HG03159 (cell line): ENCODE results near the gene FGFR3.
"Not testable (repeated sequence)": the region's sequence is repeated elsewhere in the genome, so short reads cannot be mapped to it uniquely, and the experiment has no call there.

ENCODE experiments used
- ATAC-seq: cut with Tn5 transposase; IDR thresholded peaks from one replicate; pipeline ENCODE4 v1.9.1; 2021; ENCODE audit warnings: mild to moderate bottlenecking, moderate library complexity; ENCODE audit not compliant: unreplicated experiment

FGFR3 gene

GRCh38 chr4:1836650-1837049 is 43.6 kb downstream of the FGFR3 start:
- ATAC-seq, result no peak

- ATAC-seq, result no peak
Measured at GRCh38 chr4:1837069-1837468, 44.0 kb downstream of the FGFR3 start.

GRCh38 chr4:1839282-1839681 is 46.2 kb downstream of the FGFR3 start:
- ATAC-seq, result no peak

- no peak for ATAC-seq
Measured at GRCh38 chr4:1841201-1841886, 48.3 kb downstream of the FGFR3 start.

GRCh38 chr4:1841887-1842210 is 48.8 kb downstream of the FGFR3 start:
- ATAC-seq, result no peak

- no peak for ATAC-seq
Measured at GRCh38 chr4:1842339-1842895, 49.3 kb downstream of the FGFR3 start.

DNA sequence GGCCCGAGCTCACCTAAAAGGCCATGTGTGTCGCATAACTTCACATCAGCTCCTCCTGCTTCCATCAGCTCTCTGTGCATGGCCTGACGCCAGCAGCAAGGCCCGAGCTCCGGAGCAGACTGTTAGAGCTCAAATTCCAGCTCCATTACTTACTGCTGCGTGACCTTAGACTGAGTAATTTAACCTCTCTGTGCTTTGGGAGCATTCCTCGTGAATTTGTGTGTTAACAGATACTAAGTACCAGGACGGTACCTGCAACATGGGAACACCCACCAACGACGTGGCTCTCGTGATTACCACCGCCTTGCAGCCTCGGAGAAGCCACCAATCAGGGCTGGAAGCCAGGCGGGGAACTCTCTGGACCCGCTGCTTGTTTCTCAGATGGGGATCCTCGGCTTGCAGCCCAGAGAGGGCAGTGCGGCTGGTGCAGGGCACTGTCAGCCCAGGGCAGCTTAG is 49.9 kb downstream of the FGFR3 start:
- ATAC-seq, result no peak

DNA sequence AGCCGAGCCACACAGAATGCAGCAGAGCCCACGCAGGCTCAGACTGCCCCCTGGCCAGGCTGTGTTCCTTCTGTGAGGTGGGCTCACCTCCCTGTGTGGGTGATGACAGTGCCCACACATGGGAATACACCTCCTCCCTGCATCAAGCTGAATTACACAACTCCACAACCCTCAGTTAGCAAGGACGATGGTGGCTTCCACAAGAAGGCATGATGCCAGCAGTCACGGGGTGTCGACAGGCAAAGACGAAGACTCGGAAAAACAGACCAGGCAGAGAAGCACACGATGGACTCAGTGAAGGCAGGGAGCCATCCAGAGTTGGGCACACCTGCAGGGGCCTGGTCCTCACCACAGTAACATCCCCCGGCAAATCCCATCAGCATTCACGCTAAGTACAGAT is 50.8 kb downstream of the FGFR3 start:
- ATAC-seq, result no peak

DNA sequence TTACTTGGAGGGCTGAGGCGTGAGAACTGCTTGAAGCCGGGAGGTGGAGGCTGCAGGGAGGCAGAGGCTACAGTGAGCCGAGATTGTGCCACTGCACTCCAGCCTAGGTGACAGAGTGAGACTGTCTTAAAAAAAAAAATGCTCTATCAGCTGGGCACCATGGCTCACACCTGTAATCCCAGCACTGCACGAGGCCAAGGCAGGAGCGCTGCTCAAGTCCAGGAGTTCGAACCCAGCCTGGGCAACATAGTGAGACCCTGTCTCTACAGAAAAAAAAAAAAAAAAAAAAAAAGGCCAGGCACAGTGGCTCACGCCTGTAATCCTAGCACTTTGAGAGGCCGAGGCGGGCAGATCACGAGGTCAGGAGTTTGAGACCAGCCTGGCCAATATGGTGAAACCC is 51.5 kb downstream of the FGFR3 start:
- not testable (repeated sequence) for ATAC-seq

GRCh38 chr4:1846580-1846979 is 53.5 kb downstream of the FGFR3 start:
- ATAC-seq, result no peak

GRCh38 chr4:1850276-1850675 is 57.2 kb downstream of the FGFR3 start:
- ATAC-seq, result no peak

- ATAC-seq, result no peak
Measured at GRCh38 chr4:1851160-1851559, 58.1 kb downstream of the FGFR3 start.

- no peak for ATAC-seq
Measured at GRCh38 chr4:1851575-1852410, 58.7 kb downstream of the FGFR3 start.

DNA sequence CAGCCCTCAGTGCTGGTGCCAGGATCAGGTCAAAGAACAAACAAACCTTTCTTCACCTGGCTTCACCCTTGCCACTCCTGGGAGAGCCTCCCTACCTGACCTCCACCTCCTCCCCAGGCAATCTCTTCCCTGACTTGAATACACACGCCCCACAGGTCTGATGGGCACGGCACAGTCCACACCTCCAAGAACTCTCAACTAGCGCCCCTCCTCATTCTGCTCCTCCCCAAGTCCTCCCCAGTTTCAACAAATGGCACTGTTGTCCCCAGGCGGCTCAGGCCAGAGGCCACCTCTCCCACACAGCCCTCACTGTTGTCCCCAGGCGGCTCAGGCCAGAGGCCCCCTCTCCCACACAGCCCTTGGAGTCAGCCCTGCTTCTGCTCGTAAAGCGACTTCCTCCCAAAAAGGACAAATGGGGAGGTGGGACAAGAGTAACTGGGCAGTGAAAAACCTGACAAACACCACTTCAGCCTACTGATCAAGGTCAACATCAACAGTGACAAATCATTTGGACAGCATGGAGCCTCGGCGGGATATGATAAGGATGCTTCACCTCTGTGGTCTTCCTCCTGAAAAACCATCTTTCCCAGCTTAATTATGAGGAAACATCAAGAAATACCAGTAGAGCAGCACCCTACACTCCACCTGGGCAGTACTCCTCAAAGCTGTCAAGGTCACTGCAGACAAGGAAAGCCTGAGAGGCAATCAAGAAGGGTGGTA is 60.0 kb downstream of the FGFR3 start:
- ATAC-seq, result no peak

- ATAC-seq, result no peak
Measured at GRCh38 chr4:1854752-1855151, 61.7 kb downstream of the FGFR3 start.

DNA sequence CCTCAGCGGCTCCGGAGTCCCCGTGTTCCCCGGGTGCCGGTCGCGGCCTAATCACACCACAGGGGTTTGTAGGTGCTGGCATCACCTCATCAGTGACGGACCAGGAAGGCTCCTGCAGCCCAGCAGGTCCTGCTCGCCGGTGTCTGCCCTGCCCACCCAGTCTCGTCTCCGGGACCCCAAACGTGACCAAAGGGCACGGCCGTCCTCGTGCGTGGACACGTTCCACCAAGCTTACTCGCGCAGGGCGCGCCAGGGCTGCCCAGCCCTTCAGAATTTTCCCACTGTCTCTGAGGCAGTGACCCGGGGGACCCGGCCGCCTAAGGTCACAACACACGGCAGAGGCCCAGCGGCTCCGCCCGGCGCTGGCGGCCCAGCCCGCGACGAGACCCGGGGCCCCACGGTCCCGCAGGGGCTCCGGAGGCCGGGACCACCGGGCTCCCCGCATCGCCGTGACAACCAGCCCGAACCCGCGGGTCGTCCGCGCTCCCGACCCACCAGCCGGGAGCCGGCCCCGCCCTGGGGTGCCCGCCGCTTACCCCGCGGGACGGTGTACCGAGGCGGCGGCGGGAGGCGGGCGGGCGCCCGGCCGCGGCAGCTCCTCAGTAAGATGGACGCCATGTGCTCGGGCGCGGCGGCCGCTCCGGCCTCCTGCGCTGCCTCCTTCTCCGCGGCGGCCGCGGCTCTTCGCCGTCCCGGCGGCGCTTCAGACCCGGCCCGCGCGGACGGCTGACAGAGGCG is 62.4 kb downstream of the FGFR3 start:
- peak; percentile 22 for ATAC-seq

GRCh38 chr4:1856071-1856942 is 63.2 kb downstream of the FGFR3 start, which contains the start of gene LETM1:
TSS of gene LETM1 (minus strand) at chr4:1856156. CDS start at chr4:1855950, 206 bp downstream.
- peak; percentile 90 for ATAC-seq

GRCh38 chr4:1856943-1857699 is 64.0 kb downstream of the FGFR3 start:
- peak; percentile 2 for ATAC-seq

GRCh38 chr4:1857931-1858330 is 64.8 kb downstream of the FGFR3 start:
- no peak for ATAC-seq
